Measurements from ENCODE around the gene COQ8A.

Gene COQ8A

DNA sequence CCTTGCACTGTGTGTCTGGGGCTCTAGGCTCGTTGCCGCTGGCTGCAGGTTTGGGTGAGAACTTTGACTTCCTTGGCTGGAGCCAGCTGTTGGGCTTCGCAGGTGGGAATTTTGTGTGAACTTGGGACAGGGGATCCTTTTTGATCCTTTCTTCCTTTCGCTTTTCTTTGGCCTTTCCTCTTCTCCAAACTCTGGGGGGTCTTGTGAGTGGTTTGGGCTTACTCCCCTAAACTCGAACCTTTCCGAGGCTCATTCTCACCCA, 643 bp downstream of the COQ8A start:
- no peaks in the 10 kb centered on the region for H3K36me3 ChIP-seq (ENCODE audit: control insufficient read depth, insufficient read depth, low read length)
- no CpG with 5 or more reads among the region's 6 CpGs for WGBS (ENCODE audit: extremely low coverage, insufficient coverage, low lambda C conversion rate)

GRCh38 chr1:226942392-226942791, 2.3 kb downstream of the COQ8A start:
- no peak overlapping the region for H3K4me2 ChIP-seq (ENCODE audit: low read length)
- no peak overlapping the region for H3K9ac ChIP-seq (ENCODE audit: low read length)
- no peak overlapping the region for H2BK15ac ChIP-seq (replicated peaks; ENCODE audit: low read depth)
- no peak overlapping the region for H2BK5ac ChIP-seq (ENCODE audit: low read length)
- no peak overlapping the region for H2AK5ac ChIP-seq (ENCODE audit: low read length)
- peaks cover 2% of the 10 kb centered on the region for H3K79me2 ChIP-seq (ENCODE audit: control insufficient read depth, insufficient read depth, low read length)
- H4K5ac ChIP-seq (ENCODE audit: low read length) = no peak overlapping the region
- no peak overlapping the region for H4K8ac ChIP-seq (ENCODE audit: low read depth, low read length)
- H3K4ac ChIP-seq (ENCODE audit: low read depth, low read length) = no peak overlapping the region
- H3K36me3 ChIP-seq (ENCODE audit: control insufficient read depth, insufficient read depth, low read length) = no peaks in the 10 kb centered on the region
- H3K27ac ChIP-seq (ENCODE audit: low read depth, low read length) = no peak overlapping the region
- H3K4me3 ChIP-seq (ENCODE audit: low read length) = no peak overlapping the region
- no peak for DNase-seq
- H3K4me1 ChIP-seq (ENCODE audit: control insufficient read depth, low read depth, low read length) = peaks cover 9% of the 10 kb centered on the region
- H3K79me1 ChIP-seq (ENCODE audit: low read length) = peaks cover 6% of the 10 kb centered on the region
- no peak overlapping the region for H3K56ac ChIP-seq (ENCODE audit: low read length)
- H3K23ac ChIP-seq (ENCODE audit: low read length) = no peak overlapping the region
- no CpG with 5 or more reads among the region's 3 CpGs for WGBS (ENCODE audit: extremely low coverage, insufficient coverage, low lambda C conversion rate)
- no peaks in the 10 kb centered on the region for H3K27me3 ChIP-seq (ENCODE audit: insufficient read depth, low read length, poor library complexity)
- no peak overlapping the region for H2BK120ac ChIP-seq (ENCODE audit: low read depth, low read length)
- no peak overlapping the region for H3K18ac ChIP-seq (ENCODE audit: low read length)

More for the DNA sequence above, 643 bp downstream of the COQ8A start:
- Histone ChIP-seq H3K9ac (ENCODE audit: low read length) (peak overlapping the region; percentile 59), H3K23ac (ENCODE audit: low read length) (no peak overlapping the region), H3K4me1 (ENCODE audit: control insufficient read depth, low read depth, low read length) (peaks cover 9% of the 10 kb centered on the region), H3K56ac (ENCODE audit: low read length) (peak overlapping the region; percentile 79), H3K79me1 (ENCODE audit: low read length) (peaks cover 4% of the 10 kb centered on the region), H2BK5ac (ENCODE audit: low read length) (no peak overlapping the region), H2AK5ac (ENCODE audit: low read length) (no peak overlapping the region), H3K18ac (ENCODE audit: low read length) (no peak overlapping the region), H3K27ac (ENCODE audit: low read depth, low read length) (no peak overlapping the region), H3K4ac (ENCODE audit: low read depth, low read length) (no peak overlapping the region), H4K8ac (ENCODE audit: low read depth, low read length) (no peak overlapping the region), H3K4me3 (ENCODE audit: low read length) (peak overlapping the region; percentile 29), H3K79me2 (ENCODE audit: control insufficient read depth, insufficient read depth, low read length) (no peaks in the 10 kb centered on the region), H3K4me2 (ENCODE audit: low read length) (peak overlapping the region; percentile 91), H2BK15ac (replicated peaks; ENCODE audit: low read depth) (no peak overlapping the region), H3K27me3 (ENCODE audit: insufficient read depth, low read length, poor library complexity) (no peaks in the 10 kb centered on the region), H2BK120ac (ENCODE audit: low read depth, low read length) (no peak overlapping the region), H4K5ac (ENCODE audit: low read length) (no peak overlapping the region)
- no peak for DNase-seq

DNA sequence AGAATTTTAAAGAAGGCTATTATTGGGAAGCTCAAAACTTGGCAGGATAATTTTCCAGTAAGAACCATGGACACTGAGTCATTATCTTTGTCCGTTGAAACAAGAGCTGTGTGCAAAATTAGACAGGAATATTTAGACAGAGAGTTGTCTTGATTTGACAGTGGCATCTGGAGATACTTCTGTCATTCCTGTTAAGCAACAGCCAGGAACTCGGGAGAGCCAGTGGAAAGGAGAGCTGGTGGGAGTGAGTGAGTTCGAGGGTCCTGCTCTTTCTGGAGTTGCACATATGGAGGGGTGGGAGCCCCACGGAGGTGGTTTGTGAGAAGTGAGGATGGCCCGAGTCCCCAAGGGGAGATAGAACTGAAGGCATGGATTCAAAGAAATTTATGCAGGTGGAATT, 3.1 kb downstream of the COQ8A start:
- Histone ChIP-seq H4K8ac (ENCODE audit: low read depth, low read length) (no peak overlapping the region), H3K27ac (ENCODE audit: low read depth, low read length) (no peak overlapping the region), H3K56ac (ENCODE audit: low read length) (no peak overlapping the region), H3K4me2 (ENCODE audit: low read length) (no peak overlapping the region), H3K18ac (ENCODE audit: low read length) (no peak overlapping the region), H3K4ac (ENCODE audit: low read depth, low read length) (no peak overlapping the region), H3K36me3 (ENCODE audit: control insufficient read depth, insufficient read depth, low read length) (no peaks in the 10 kb centered on the region), H3K79me1 (ENCODE audit: low read length) (peaks cover 6% of the 10 kb centered on the region), H2BK120ac (ENCODE audit: low read depth, low read length) (no peak overlapping the region), H3K4me3 (ENCODE audit: low read length) (no peak overlapping the region), H3K27me3 (ENCODE audit: insufficient read depth, low read length, poor library complexity) (no peaks in the 10 kb centered on the region), H2AK5ac (ENCODE audit: low read length) (no peak overlapping the region), H4K5ac (ENCODE audit: low read length) (no peak overlapping the region), H3K79me2 (ENCODE audit: control insufficient read depth, insufficient read depth, low read length) (peaks cover 2% of the 10 kb centered on the region), H3K23ac (ENCODE audit: low read length) (no peak overlapping the region), H3K4me1 (ENCODE audit: control insufficient read depth, low read depth, low read length) (peaks cover 9% of the 10 kb centered on the region), H2BK15ac (replicated peaks; ENCODE audit: low read depth) (no peak overlapping the region), H3K9ac (ENCODE audit: low read length) (no peak overlapping the region), H2BK5ac (ENCODE audit: low read length) (no peak overlapping the region)
- DNase-seq = no peak
- WGBS (ENCODE audit: extremely low coverage, insufficient coverage, low lambda C conversion rate) = no CpG with 5 or more reads among the region's 5 CpGs

DNA sequence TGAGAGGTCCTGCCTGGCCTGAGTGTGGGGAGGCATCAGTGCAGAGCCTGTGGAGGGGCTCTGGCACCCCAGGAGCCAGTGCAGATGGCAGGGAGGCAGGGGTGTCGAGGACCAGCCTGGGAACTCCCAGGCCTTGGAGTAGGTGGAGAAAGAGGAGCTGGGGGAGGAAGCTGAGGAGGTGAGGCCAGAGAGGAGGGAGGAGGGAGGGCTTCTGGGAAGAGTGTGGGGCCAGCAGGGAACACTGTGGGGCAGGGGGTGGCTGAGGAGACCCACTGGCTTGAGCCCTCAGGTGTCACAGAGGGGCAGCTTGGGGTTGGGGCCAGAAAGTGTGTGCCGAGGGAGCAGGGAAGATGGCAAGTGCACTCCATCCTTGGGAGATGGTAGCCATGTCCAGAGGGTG, 3.8 kb downstream of the COQ8A start:
- Histone ChIP-seq H4K5ac (ENCODE audit: low read length) (no peak overlapping the region), H3K79me2 (ENCODE audit: control insufficient read depth, insufficient read depth, low read length) (peaks cover 2% of the 10 kb centered on the region), H3K9ac (ENCODE audit: low read length) (no peak overlapping the region), H2BK15ac (replicated peaks; ENCODE audit: low read depth) (no peak overlapping the region), H2BK120ac (ENCODE audit: low read depth, low read length) (no peak overlapping the region), H2BK5ac (ENCODE audit: low read length) (no peak overlapping the region), H3K4me2 (ENCODE audit: low read length) (no peak overlapping the region), H3K4me1 (ENCODE audit: control insufficient read depth, low read depth, low read length) (peaks cover 5% of the 10 kb centered on the region), H2AK5ac (ENCODE audit: low read length) (no peak overlapping the region), H3K27me3 (ENCODE audit: insufficient read depth, low read length, poor library complexity) (no peaks in the 10 kb centered on the region), H3K4me3 (ENCODE audit: low read length) (no peak overlapping the region), H3K23ac (ENCODE audit: low read length) (no peak overlapping the region), H3K36me3 (ENCODE audit: control insufficient read depth, insufficient read depth, low read length) (no peaks in the 10 kb centered on the region), H4K8ac (ENCODE audit: low read depth, low read length) (no peak overlapping the region), H3K18ac (ENCODE audit: low read length) (no peak overlapping the region), H3K4ac (ENCODE audit: low read depth, low read length) (no peak overlapping the region), H3K79me1 (ENCODE audit: low read length) (peaks cover 6% of the 10 kb centered on the region), H3K56ac (ENCODE audit: low read length) (peak overlapping the region; percentile 27), H3K27ac (ENCODE audit: low read depth, low read length) (no peak overlapping the region)
- DNase-seq = no peak
- no CpG with 5 or more reads among the region's 2 CpGs for WGBS (ENCODE audit: extremely low coverage, insufficient coverage, low lambda C conversion rate)

DNA sequence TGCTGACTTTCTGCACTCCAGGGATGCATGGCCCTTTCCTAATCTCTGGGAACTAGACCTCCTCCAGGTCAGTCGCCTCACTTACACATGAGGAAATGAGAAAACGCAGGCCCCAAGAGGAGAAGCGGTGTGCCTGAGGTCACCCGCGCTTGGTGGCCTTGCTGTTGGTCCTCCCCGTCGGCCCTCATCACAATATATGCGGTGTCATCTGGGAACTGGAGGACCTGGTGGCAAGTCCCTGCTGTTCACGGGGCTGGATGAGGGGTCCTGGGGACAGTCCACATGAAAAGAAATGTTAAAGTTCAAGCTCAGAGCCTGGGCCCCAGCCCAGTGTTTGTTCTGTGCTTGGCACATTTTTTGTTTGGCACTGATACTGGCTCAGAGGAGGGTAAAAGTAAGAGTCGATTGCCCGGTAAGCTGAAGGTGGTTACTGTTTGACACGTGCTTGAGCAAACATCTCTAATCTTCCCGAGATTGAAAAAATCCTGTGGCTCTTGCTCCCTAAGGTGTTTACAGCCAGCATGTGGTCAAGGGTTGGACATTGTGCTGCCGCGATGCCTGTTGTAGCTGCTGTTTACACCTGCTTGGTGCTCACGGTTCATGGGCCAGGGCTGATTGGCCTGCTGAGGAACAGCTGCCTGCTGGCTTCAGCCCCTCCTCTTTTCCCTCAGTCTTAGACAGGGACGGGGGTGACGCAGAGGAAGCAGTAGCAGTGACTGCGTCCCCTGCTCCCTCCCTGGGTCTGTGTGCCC, 5.2 kb downstream of the COQ8A start:
- Histone ChIP-seq H3K18ac (ENCODE audit: low read length) (no peak overlapping the region), H3K79me1 (ENCODE audit: low read length) (peaks cover 6% of the 10 kb centered on the region), H4K5ac (ENCODE audit: low read length) (no peak overlapping the region), H2BK15ac (replicated peaks; ENCODE audit: low read depth) (no peak overlapping the region), H3K27me3 (ENCODE audit: insufficient read depth, low read length, poor library complexity) (no peaks in the 10 kb centered on the region), H4K8ac (ENCODE audit: low read depth, low read length) (no peak overlapping the region), H2BK5ac (ENCODE audit: low read length) (no peak overlapping the region), H3K4me1 (ENCODE audit: control insufficient read depth, low read depth, low read length) (peaks cover 5% of the 10 kb centered on the region), H3K36me3 (ENCODE audit: control insufficient read depth, insufficient read depth, low read length) (no peaks in the 10 kb centered on the region), H3K56ac (ENCODE audit: low read length) (no peak overlapping the region), H3K4me2 (ENCODE audit: low read length) (no peak overlapping the region), H3K4ac (ENCODE audit: low read depth, low read length) (no peak overlapping the region), H3K9ac (ENCODE audit: low read length) (no peak overlapping the region), H2BK120ac (ENCODE audit: low read depth, low read length) (no peak overlapping the region), H3K79me2 (ENCODE audit: control insufficient read depth, insufficient read depth, low read length) (peaks cover 2% of the 10 kb centered on the region), H3K4me3 (ENCODE audit: low read length) (no peak overlapping the region), H3K23ac (ENCODE audit: low read length) (no peak overlapping the region), H3K27ac (ENCODE audit: low read depth, low read length) (no peak overlapping the region), H2AK5ac (ENCODE audit: low read length) (no peak overlapping the region)
- WGBS (ENCODE audit: extremely low coverage, insufficient coverage, low lambda C conversion rate) = no CpG with 5 or more reads among the region's 19 CpGs
- DNase-seq = peak; percentile 25

- H2BK120ac ChIP-seq (ENCODE audit: low read depth, low read length) = no peak overlapping the region
- H3K4me2 ChIP-seq (ENCODE audit: low read length) = no peak overlapping the region
- H3K4me1 ChIP-seq (ENCODE audit: control insufficient read depth, low read depth, low read length) = peaks cover 4% of the 10 kb centered on the region
- no peak overlapping the region for H4K5ac ChIP-seq (ENCODE audit: low read length)
- H3K36me3 ChIP-seq (ENCODE audit: control insufficient read depth, insufficient read depth, low read length) = no peaks in the 10 kb centered on the region
- WGBS (ENCODE audit: extremely low coverage, insufficient coverage, low lambda C conversion rate) = no CpG with 5 or more reads among the region's 8 CpGs
- H4K8ac ChIP-seq (ENCODE audit: low read depth, low read length) = no peak overlapping the region
- no peak overlapping the region for H3K27ac ChIP-seq (ENCODE audit: low read depth, low read length)
- H2BK15ac ChIP-seq (replicated peaks; ENCODE audit: low read depth) = no peak overlapping the region
- H2BK5ac ChIP-seq (ENCODE audit: low read length) = no peak overlapping the region
- H3K79me1 ChIP-seq (ENCODE audit: low read length) = peaks cover 6% of the 10 kb centered on the region
- H3K18ac ChIP-seq (ENCODE audit: low read length) = no peak overlapping the region
- no peak overlapping the region for H3K4me3 ChIP-seq (ENCODE audit: low read length)
- H3K9ac ChIP-seq (ENCODE audit: low read length) = no peak overlapping the region
- DNase-seq = no peak
- H3K23ac ChIP-seq (ENCODE audit: low read length) = peak overlapping the region; percentile 50
- no peak overlapping the region for H3K56ac ChIP-seq (ENCODE audit: low read length)
- peaks cover 2% of the 10 kb centered on the region for H3K79me2 ChIP-seq (ENCODE audit: control insufficient read depth, insufficient read depth, low read length)
- no peak overlapping the region for H3K4ac ChIP-seq (ENCODE audit: low read depth, low read length)
- no peak overlapping the region for H2AK5ac ChIP-seq (ENCODE audit: low read length)
- H3K27me3 ChIP-seq (ENCODE audit: insufficient read depth, low read length, poor library complexity) = no peaks in the 10 kb centered on the region
Observed at GRCh38 chr1:226945858-226946245, 5.8 kb downstream of the COQ8A start.

Data from mesendoderm (in vitro differentiated cells).